GM12875 (cell line): ENCODE data around the gene APCDD1L.

Experiments used
- H3K4me3 ChIP-seq: one replicate; pipeline ENCODE4 v1.5.1; 2011; ENCODE audit warnings: low read depth, low read length, control low read depth
- TF ChIP-seq, protein P1 (sequence below): IDR thresholded peaks from 2 replicates; pipeline ENCODE4 v1.5.1; 2011; ENCODE audit warnings: low read depth, mild to moderate bottlenecking, control low read depth, inconsistent platforms, low read length, moderate library complexity, borderline replicate concordance; ENCODE audit not compliant: insufficient read depth

Gene APCDD1L

DNA sequence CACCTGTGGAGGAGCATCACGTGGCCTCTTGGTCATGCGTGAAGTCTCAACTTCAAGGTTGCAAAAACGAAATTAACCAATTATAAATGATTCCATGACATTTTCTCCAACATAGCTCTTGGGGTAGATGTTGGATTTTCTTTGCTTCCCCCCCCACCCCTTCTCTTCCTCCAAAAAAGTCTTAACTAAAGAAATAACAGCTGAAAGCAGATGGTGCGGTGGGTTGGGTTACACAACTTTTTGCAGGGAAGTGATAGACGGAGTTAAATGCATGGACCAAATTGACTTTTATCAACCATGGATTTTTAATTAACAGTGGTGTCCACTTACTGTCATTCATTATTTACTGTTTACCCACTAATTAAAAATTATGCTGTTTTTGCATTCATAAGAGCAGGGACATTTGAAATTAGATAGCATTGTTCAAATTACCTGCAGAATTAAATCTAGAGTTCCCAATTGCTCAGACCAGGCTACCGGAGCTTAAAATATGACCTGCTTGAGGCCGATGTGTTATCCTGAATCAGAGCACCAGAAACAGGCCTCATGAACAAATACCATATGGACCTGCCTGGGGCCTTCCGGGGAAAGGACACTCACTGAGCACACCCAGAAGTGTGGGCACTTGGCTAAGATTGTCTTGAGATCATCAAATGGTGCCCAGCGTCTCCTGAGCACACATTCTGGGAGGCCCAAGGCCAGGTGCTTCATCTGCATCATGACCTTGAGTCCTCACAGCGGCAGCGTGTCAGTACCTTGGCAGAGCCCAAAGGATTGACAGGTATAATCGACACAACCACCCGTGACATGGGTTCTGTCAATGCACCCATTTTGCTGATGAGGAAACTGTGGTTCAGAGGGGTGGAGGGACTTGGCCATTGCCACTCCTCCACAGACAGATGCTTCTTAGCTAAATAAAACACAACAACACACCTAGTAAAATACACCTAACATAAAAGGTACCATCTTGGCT lies 41.5 kb downstream of the APCDD1L start:
- no peak overlapping the region for H3K4me3 ChIP-seq
- TF ChIP-seq, protein P1, sequence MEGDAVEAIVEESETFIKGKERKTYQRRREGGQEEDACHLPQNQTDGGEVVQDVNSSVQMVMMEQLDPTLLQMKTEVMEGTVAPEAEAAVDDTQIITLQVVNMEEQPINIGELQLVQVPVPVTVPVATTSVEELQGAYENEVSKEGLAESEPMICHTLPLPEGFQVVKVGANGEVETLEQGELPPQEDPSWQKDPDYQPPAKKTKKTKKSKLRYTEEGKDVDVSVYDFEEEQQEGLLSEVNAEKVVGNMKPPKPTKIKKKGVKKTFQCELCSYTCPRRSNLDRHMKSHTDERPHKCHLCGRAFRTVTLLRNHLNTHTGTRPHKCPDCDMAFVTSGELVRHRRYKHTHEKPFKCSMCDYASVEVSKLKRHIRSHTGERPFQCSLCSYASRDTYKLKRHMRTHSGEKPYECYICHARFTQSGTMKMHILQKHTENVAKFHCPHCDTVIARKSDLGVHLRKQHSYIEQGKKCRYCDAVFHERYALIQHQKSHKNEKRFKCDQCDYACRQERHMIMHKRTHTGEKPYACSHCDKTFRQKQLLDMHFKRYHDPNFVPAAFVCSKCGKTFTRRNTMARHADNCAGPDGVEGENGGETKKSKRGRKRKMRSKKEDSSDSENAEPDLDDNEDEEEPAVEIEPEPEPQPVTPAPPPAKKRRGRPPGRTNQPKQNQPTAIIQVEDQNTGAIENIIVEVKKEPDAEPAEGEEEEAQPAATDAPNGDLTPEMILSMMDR = no peak

DNA sequence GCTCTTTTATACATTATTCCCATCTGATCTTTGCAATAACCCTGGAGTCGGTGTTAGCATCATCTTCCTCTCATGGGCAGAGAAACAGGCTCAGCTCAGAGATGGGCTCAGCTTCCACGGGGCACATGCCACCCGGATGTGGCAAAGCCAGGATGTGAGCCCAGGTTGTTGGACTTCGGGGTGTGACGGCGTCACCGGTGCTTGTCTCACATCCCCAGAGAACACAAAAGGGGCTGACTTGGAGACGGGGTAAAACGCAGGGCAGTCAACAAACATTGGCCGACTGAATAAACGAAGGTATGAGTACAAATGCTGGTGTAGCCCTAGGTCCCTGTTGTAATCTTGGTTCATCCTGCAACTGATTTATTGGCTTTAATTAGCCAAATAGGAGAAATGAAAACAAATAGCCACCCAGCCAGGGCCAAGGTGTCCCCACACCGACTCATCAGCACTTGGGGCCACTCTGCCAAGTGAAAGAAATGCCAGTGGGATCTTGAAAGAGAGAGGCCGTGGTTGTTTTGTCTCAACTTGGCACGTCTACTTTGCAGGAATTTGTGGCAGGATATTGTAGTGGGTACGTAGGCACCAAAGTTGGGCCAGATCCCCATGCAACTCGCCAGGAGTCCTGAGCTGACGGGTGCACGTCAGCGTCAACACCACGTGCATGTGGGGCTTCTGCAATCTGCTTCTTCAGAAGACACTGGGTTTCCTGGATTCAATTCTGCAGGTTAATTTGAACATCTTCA lies 42.8 kb downstream of the APCDD1L start:
- TF ChIP-seq, protein P1 = no peak
- no peak overlapping the region for H3K4me3 ChIP-seq

DNA sequence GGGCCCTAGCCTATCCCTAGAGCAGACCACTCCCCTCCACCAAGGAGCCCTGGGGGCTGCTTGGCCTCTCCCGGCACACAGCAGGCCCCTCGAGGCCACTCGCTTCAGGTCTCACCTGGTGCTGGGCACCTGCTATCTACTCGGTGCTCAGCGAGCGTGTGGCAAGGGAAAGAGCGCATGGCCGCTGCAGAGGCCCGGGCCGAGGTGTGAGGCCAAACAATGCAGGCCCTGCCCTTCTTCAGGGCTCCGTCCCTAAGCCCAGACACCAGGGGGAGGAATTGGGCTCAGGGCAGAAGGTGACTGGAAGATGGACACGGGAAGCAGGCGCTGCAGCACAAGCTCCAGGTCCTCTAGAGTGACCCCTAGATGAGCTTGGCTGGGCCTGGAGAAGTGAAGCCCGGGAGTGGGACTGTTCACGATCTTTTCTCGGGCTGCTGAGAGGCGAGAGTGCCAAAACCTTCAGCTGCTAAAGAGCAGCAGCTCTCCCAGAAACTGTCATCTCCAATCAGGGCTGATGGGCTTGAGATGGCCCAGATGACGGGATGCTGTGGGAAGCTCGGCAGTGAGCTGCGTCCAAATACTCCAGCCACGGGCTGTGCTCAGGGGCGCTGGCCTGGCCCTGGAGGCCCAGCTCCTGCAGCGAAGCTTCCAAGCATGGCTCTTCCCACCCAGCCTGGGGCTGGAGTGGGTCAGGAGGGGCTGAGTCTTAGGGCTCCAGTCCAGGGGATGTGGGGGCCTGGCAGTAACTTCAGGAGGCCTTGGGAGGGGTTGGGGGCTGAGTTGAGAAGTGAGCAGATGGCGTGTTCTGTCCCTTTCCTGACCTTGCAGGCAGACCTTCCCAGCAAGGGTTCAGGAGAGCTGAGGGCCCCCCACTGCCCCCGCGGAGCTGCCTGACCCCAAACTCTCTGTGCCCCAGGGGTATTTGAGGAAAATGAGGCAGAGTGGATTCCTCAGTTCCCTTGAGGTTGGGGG lies 43.7 kb downstream of the APCDD1L start:
- H3K4me3 ChIP-seq = no peak overlapping the region
- TF ChIP-seq, protein P1 = no peak

DNA sequence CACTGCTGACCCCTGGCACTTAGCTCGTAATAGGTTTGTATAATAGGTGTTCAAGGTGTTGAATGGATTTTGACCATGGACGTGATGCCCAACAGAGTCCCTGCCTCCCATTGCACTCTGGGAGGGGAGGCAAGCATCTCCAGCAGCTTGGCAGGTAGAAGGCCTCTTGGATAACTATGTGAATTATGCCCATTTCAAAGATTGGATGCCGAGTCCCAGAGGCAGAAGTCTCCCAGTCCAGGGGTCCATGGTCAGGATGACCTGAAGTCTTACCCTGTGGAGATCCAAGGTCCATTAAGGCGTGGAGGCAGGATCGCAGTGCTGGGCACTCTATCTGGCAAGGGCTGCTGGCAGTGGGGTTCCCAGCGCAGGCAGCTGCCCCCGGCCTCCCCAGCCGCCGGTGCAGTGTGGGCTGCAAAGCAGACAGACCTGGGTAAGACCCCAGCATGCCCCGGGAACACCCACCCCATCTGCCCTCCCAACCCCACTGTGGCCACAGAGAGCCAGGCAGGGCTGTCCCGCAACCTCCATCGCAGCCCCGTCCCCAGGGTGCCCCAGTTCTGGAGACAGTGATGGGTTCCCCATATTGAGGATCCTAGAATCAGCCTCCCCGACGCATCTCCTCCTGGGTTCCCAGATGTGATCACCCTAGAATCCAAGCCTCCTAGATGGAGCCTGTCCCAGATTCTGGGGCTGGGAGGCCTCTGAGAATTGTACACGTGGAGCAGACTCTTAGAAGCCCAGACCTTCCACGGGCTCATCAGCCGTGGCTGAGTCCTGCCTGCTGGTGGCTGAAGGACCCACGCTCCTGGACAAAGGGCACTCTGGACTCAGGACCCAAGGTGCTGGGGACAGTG lies 44.6 kb downstream of the APCDD1L start:
- TF ChIP-seq, protein P1 = no peak
- no peak overlapping the region for H3K4me3 ChIP-seq

DNA sequence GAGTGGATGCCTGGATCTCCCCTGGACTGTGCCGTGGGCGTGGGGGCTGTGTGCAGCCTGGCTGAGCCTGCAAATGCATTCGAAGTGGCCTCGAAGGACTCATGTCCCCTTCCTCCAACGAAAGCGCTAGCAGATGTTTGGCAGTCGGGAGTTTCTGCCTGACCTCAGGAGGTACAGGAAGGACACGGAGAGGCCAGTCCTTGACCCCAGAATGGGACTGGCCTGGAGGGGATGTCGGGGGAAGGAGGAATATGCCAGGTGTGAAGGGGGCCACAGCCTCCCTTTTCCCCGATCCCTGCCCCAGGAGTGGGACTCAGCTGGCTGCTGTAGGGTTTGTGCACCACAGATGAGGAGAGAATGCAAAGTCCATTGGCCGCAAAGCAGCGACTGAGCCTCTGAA lies 45.6 kb downstream of the APCDD1L start:
- H3K4me3 ChIP-seq = no peak overlapping the region
- TF ChIP-seq, protein P1 = no peak
